Testis (tissue), 3 donors: ENCODE data around the gene NAT9. TPM values are rescaled to one million over a fixed set of nuclear protein-coding genes. Genes with fewer than 3 reads are reported as not detected.

Experiments
- DNase-seq: peaks from one replicate; pipeline ENCODE4 v3.0.0-alpha.2; 2019
- H3K27ac ChIP-seq, 2 donors: fragments of 200-600 bp; sonication (generic); one replicate each; pipeline ENCODE4 v1.5.1; 2019
- H3K27me3 ChIP-seq: fragments of 200-600 bp; sonication (generic); one replicate; pipeline ENCODE4 v1.5.1; 2019
- H3K36me3 ChIP-seq: fragments of 200-600 bp; sonication (generic); one replicate; pipeline ENCODE4 v1.5.1; 2017; ENCODE audit warnings: low read depth; ENCODE audit errors: missing control alignments
- H3K4me1 ChIP-seq: fragments of 200-600 bp; sonication (generic); one replicate; pipeline ENCODE4 v1.5.1; 2019
- H3K4me3 ChIP-seq, 2 donors: fragments of 200-600 bp; sonication (generic); one replicate each; pipeline ENCODE4 v1.5.1; 2017 to 2019
- H3K9me3 ChIP-seq: fragments of 200-600 bp; sonication (generic); one replicate; pipeline ENCODE4 v1.5.1; 2017
- POLR2A ChIP-seq: fragments of 450-650 bp; IDR thresholded peaks from one replicate; pipeline ENCODE4 v1.6.1; 2017; ENCODE audit warnings: antibody characterized with exemption, mild to moderate bottlenecking, moderate library complexity
- WGBS, 2 donors: methylation state at CpG; one replicate each; pipeline ENCODE4 v1.1.5; 2018; 5-methylcytosine and 5-hydroxymethylcytosine counted together
- intact Hi-C: fragments of 100-400 bp; cut with DNase I; formaldehyde crosslinking; loops from one replicate; pipeline ENCODE4 v1.15.1; 2023; ENCODE audit warnings: low total_unique reads
- polyA plus RNA-seq: library from polyadenylated mRNA; stranded (reverse); fragments of 350-450 nt; fragmentation: Illumina TruSeq; extraction: RNeasy Lipid Tissue Mini Kit (QIAGEN cat#74804); gene quantifications from one replicate; pipeline ENCODE4 v1.2.3, GENCODE V29; 2014; ENCODE audit warnings: low read depth, low replicate concordance; ENCODE audit not compliant: insufficient read depth
- total RNA-seq, 2 donors: library from RNA; depleted of rRNA; stranded (reverse); fragments of >200 nt; gene quantifications; one replicate each; pipeline ENCODE4 v1.2.3, GENCODE V29; 2016
- TF ChIP-seq, protein P1 (sequence below), 3 experiments: fragments of 450-650 bp in 2 of 3; fragments of 200-600 bp in 1 of 3; sonication (generic) in 1 of 3; IDR thresholded peaks; one replicate each; pipeline ENCODE4 v1.5.1; 2016 to 2019; ENCODE audit warnings: antibody characterized with exemption in 3 of 3, mild to moderate bottlenecking in 2 of 3, moderate library complexity in 1 of 3

NAT9 gene
- total and polyA plus RNA-seq, 3 donors from 2014 or later: 43.8 to 51.3 (median 45.6) TPM

DNA sequence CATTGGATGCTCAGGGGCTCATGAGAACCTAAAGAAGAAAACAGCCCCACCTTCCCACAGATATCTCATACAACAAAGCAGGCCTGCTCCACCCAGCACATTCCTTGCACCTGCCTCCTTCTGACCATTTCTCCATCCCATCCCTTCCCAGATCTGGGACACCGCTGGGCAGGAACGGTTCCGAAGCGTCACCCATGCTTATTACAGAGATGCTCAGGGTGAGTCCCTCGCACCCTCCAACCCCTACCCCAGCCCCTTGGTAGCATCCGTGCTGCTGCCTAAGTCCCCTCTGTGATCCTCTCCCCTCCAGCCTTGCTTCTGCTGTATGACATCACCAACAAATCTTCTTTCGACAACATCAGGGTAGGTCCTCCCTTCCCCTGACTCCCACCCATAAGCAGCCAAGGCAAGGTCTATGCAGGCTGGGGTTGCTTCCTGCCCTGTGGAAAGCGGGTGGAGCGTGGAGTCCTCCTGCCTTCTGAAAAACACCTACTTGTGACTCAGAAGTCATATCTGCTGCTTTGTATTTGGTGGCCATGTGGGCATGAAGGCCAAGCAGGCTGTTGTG lies 33.1 kb downstream of the NAT9 start:
- DNase-seq: no peak
- Histone ChIP-seq H3K4me1 (peaks cover 23% of the 10 kb centered on the region), H3K27ac (no peak overlapping the region), H3K9me3 (no peaks in the 10 kb centered on the region), H3K36me3 (no peaks in the 10 kb centered on the region), H3K27me3 (no peaks in the 10 kb centered on the region), H3K4me3 (no peak overlapping the region)
- TF ChIP-seq, protein P1, sequence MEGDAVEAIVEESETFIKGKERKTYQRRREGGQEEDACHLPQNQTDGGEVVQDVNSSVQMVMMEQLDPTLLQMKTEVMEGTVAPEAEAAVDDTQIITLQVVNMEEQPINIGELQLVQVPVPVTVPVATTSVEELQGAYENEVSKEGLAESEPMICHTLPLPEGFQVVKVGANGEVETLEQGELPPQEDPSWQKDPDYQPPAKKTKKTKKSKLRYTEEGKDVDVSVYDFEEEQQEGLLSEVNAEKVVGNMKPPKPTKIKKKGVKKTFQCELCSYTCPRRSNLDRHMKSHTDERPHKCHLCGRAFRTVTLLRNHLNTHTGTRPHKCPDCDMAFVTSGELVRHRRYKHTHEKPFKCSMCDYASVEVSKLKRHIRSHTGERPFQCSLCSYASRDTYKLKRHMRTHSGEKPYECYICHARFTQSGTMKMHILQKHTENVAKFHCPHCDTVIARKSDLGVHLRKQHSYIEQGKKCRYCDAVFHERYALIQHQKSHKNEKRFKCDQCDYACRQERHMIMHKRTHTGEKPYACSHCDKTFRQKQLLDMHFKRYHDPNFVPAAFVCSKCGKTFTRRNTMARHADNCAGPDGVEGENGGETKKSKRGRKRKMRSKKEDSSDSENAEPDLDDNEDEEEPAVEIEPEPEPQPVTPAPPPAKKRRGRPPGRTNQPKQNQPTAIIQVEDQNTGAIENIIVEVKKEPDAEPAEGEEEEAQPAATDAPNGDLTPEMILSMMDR (IDR thresholded peaks at IDR 0.05): no peak
- no peak for TF ChIP-seq POLR2A
- 92 to 93% methylated on average over 8 to 9 of the region's 9 CpGs for WGBS, 2 donors
- intact Hi-C loops: loop anchor here (5.0 kb wide), 1 partner anchor 114 kb away; the partner anchor contains the start of gene GRIN2C

DNA sequence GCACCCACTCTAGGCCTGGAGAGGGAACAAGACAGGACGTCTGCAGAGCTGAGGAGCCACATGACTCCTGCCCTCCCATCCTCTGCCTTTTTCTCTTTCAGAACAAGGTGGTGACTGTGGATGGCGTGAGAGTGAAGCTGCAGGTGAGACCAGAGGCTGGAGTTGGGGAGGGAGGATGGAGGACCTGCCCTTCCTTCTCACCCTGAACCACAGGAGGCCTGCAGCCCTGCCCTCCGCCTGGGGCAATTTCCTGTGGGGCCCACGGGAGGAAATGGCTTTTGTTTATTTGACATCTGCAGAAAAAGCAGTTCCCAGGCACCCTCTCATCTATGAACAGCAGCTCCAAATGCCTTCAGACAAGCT lies 34.0 kb downstream of the NAT9 start:
- H3K4me1 ChIP-seq: peaks cover 22% of the 10 kb centered on the region
- no peak overlapping the region for H3K27ac ChIP-seq
- no peak for TF ChIP-seq POLR2A
- TF ChIP-seq, protein P1 (IDR thresholded peaks at IDR 0.05): no peak
- H3K4me3 ChIP-seq: no peak overlapping the region
- no peaks in the 10 kb centered on the region for H3K36me3 ChIP-seq
- 64 to 70% methylated on average over 4 of the region's 4 CpGs for WGBS, 2 donors
- intact Hi-C loops: loop anchor here (5.0 kb wide), 1 partner anchor 115 kb away; the partner anchor contains the start of gene GRIN2C
- H3K9me3 ChIP-seq: no peaks in the 10 kb centered on the region
- H3K27me3 ChIP-seq: no peaks in the 10 kb centered on the region
- DNase-seq: no peak

DNA sequence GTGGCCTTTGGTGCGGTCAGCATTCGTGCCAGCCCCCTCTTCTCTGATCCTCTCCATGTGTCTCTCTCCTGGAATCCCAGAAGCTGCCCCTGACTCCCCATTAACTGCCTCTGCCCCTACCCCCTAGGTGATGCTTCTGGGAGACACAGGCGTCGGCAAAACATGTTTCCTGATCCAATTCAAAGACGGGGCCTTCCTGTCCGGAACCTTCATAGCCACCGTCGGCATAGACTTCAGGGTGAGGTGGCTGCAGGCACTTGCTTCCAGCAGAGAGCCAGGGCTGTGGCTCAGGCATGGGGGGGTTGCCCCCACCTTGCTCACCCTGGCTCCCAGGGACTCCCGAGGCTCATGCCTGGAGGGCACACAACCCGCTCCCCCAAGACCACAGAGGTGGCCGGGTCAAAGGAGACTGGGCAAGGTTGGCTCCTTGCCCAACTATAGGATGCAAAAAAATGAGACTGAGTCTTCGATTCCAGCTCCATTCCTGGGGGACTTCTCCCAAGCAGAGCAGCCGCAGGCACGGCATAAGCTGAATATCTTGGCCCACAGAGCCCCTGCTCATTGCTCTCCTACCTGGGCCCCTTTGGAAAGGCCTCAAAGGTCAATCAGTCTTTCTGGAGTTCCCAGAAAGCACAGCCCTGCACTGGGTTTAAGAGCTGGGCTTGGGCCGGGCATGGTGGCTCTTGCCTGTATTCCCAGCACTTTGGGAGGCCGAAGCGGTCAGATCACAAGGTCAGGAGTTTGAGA lies 35.3 kb downstream of the NAT9 start:
- H3K9me3 ChIP-seq: no peaks in the 10 kb centered on the region
- H3K4me3 ChIP-seq: no peak overlapping the region
- H3K27ac ChIP-seq: no peak overlapping the region
- H3K27me3 ChIP-seq: no peaks in the 10 kb centered on the region
- 90 to 93% methylated on average over 15 to 17 of the region's 17 CpGs for WGBS, 2 donors
- no peak for DNase-seq
- intact Hi-C loops: loop anchor here (5.0 kb wide), 1 partner anchor 116 kb away; the partner anchor contains the start of gene GRIN2C
- peaks cover 12% of the 10 kb centered on the region for H3K4me1 ChIP-seq
- TF ChIP-seq POLR2A: no peak
- TF ChIP-seq, protein P1 (IDR thresholded peaks at IDR 0.05): no peak
- H3K36me3 ChIP-seq: no peaks in the 10 kb centered on the region

DNA sequence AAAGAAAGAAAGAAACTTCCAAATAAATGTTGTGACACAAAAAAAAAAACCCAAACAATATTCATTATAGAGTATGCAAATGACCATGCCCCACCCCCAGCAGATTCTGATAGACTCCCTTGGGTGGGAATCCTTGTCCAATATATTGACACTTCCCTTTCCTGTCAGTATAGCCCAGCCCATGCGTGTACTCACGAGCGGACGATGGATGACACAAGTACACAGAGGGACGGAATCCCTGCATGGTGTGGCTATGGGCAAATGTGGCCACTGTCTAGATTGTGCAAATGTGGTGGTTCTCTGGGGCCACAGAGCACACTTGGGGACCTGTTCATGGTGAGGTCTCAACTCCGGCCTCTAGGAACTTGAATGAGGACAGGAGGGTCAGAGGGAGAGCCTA lies 36.0 kb downstream of the NAT9 start:
- H3K4me3 ChIP-seq: no peak overlapping the region
- no peak for DNase-seq
- H3K27ac ChIP-seq: no peak overlapping the region
- TF ChIP-seq POLR2A: no peak
- TF ChIP-seq, protein P1 (IDR thresholded peaks at IDR 0.05): no peak
- no peaks in the 10 kb centered on the region for H3K27me3 ChIP-seq
- 79 to 96% methylated on average over 5 to 6 of the region's 6 CpGs for WGBS, 2 donors
- intact Hi-C loops: loop anchor here (5.0 kb wide), 1 partner anchor 117 kb away; the partner anchor contains the start of gene GRIN2C
- no peaks in the 10 kb centered on the region for H3K36me3 ChIP-seq
- no peaks in the 10 kb centered on the region for H3K9me3 ChIP-seq
- peaks cover 12% of the 10 kb centered on the region for H3K4me1 ChIP-seq
